D721Med (cell line): ENCODE measurements around the gene HS6ST1.

Experiments used
- DNase-seq: peaks from one replicate; pipeline ENCODE4 v3.0.0; 2011; ENCODE audit warnings: low spot score; ENCODE audit not compliant: insufficient read length
- FAIRE-seq: peaks from 2 replicates; lab custom pipeline; 2011; peaks lifted over from hg19 to GRCh38; lab: Jason Lieb, UNC
- TF ChIP-seq, protein P1 (sequence below): IDR thresholded peaks from 2 replicates; pipeline ENCODE4 v1.5.1; 2012; ENCODE audit warnings: mild to moderate bottlenecking, control low read depth; ENCODE audit not compliant: insufficient read depth; ENCODE audit errors: missing control alignments

The HS6ST1 gene

DNA sequence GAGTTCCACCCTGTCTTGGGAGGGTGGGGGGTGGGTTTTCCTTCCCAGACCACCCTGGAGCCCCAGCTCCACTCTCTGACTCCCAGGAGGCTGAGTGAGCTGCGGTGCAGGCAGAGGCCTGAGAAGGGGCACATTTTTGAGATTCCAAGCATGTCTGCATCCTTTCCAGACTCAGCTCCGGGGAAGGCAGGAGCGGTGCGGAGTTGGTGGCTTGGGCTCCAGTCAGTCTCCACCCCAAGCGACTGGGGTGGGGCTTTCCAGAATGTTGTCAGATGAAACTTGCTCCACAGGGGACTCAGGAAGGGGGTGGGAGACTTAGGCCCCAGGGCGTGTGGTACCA is 44.2 kb upstream of the HS6ST1 start:
- no peak for DNase-seq
- TF ChIP-seq, protein P1, sequence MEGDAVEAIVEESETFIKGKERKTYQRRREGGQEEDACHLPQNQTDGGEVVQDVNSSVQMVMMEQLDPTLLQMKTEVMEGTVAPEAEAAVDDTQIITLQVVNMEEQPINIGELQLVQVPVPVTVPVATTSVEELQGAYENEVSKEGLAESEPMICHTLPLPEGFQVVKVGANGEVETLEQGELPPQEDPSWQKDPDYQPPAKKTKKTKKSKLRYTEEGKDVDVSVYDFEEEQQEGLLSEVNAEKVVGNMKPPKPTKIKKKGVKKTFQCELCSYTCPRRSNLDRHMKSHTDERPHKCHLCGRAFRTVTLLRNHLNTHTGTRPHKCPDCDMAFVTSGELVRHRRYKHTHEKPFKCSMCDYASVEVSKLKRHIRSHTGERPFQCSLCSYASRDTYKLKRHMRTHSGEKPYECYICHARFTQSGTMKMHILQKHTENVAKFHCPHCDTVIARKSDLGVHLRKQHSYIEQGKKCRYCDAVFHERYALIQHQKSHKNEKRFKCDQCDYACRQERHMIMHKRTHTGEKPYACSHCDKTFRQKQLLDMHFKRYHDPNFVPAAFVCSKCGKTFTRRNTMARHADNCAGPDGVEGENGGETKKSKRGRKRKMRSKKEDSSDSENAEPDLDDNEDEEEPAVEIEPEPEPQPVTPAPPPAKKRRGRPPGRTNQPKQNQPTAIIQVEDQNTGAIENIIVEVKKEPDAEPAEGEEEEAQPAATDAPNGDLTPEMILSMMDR, result no peak
- no peak for FAIRE-seq

DNA sequence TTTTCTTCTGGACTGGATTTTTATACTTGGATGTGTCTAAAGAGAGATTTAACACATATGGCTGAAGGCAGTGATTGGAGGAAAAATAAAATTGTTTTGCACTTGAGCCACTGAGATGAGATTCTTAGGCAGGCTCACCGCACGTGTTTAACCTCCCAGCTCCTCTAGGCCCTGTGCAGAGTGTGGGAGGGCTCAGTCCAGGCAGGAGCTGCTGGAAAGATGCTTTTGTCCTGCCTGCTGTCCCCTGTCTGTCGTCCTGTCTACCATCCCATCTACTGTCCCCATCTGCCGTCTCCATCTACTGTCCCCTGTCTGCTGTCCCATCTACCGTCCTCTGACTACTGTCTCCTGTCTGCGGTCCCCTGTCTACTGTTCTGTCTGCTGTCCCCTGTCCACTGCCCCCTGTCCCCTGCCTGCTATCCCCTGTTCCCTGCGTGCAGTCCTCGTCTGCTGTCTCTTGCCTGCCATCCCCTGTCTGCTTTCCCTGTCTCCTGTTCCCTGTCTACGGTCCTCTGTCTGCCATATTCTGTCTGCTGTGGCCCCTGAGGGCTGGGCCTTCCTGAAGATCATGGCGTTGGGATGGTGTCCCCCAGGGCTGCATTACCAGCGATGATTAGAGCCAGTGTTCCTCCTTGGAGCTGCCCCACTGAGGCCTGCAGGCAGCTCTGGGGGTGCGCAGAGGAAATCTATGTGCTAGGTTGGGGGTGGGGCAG is 43.7 kb upstream of the HS6ST1 start:
- FAIRE-seq (no peak), DNase-seq (no peak)
- TF ChIP-seq, protein P1, result no peak

DNA sequence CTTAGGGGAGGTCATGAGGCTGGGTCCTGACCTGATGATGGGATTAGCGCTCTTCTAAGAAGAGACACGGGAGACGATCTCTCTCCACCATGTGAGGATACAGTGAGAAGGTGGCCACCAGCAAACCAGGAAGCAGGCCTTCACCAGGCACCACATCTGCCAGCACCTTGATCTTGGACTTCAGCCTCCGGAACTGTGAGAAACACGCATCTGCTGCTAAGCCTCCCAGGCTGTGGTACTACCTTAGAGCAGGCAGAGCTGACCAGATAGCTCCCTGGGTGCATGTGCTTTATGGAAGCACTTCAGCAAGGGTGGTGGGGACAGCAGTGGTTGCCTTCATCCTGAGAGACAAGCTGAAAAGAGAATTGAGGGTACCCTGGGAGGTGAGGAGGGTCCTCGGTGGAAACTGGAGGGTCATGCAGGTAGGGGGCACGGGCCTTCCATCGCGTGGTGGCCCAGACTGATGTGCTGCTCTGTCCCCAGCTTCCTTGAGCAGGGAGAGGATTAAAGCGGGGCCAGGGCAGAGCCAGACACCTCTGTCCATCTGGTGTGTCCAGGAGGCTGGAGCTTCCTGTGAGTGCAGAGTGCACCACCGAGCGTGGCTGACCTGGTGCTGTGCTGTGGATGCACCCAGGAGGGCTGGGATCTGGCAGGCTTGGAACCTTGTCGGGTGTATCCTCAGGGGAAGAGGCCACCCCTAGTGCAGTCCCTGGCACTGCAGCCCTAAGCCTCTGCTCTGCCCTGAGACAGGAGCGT is 42.9 kb upstream of the HS6ST1 start:
- TF ChIP-seq, protein P1, result no peak
- DNase-seq, result no peak
- FAIRE-seq, result no peak

DNA sequence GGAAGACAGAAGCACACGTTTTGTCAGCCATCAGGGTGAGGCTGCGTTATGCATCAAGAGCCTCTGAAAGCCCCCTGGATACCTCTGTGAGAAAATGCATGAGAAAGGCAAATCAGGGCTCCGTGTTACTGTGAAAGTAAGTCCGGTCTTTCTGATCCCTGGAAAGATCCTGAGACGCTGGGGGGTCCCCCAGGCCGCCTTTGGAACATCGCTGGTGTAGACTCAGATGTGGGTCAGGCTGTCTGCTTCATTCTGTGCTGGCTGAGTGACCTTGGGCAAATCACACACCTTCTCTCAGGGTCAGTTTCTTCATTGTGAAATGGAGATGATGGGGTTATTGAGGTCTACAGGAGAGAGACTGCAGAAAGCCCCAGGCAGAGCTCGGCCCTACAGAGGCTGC is 42.0 kb upstream of the HS6ST1 start:
- FAIRE-seq, result no peak
- DNase-seq, result no peak
- TF ChIP-seq, protein P1, result no peak

DNA sequence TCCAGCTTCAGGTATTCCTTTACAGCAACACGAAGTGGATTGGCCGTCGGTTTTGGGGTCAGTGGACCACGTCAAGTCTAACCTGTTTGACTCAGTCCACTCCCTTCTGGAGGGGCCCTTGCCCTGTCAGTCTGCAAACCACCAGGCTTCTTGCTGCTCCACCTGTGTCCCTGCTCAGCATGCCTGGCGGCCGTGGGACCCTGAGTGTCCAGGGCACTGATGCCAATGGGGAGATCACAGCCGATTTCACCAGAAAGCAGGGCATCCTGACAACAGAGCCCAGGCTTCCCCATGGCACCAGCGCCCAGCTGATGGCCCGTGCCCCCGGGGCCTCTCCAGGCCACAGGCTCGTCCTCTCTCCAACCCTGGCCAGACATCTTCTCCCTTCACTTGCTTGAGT is 41.2 kb upstream of the HS6ST1 start:
- DNase-seq, result no peak
- TF ChIP-seq, protein P1, result no peak
- FAIRE-seq, result no peak

DNA sequence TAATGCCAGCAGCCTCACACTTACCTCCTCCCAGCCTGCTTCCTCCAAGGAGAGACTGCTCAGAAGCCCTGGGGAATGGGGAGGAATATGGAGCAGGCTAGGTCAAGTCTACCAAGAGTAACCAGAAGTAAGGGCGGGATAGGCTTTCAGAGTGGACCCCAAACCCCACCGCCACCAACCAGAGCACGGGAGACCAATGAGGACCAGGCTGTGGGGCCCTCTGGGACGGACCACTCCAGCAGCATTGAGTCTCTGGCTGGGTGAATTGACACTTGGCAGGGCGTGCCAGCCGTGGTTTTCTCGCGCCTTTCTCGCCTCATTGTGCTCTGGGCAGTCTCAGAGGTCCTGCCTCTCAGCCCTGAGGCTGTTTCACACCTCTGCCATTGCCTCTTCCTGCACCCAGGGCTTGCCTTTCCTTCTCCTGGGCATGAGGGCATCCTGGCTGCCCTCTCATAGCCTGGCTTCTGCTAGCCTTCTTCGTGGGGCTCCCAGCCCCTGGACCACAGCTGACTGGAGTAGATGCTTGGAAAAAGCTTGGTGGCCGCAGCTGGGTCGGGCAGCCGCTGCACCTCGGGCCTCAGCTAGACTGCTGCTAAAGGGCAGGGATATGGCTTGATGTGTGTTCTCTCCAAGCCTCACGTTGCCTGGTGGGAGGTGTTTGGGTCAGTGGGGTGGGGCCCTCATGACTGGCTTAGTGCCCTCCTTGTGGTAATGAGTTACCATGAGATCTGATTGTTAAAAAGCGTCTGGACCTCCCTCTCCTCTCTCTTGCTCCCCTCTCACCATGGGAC is 40.5 kb upstream of the HS6ST1 start:
- FAIRE-seq, result no peak
- no peak for DNase-seq
- TF ChIP-seq, protein P1, result no peak
